GM21576 (cell line): Measurements from ENCODE around the gene MYO7A.

ENCODE experiments used
- ATAC-seq: cut with Tn5 transposase; IDR thresholded peaks from one replicate; pipeline ENCODE4 v1.9.1; 2021; ENCODE audit warnings: mild to moderate bottlenecking, moderate library complexity; ENCODE audit not compliant: unreplicated experiment

MYO7A gene

DNA sequence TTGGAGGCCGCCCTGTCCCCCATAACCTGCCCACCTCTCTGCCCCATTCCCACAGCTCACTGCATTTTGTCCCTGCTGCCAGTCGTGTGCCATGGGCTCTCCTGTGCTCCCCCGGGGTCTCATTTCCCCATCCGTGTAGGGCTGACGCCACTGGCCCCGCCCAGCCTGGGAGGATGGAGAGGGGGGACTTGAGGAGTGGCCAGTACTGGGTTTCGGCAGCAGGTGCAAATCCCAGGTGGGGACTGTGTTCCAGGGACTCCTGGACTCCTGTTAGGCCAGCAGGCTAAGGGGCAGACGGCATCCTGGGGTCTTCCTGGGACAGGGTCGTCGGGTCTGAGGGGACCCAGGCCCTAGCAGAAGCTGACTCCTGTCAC, 1.2 kb upstream of the MYO7A start:
- no peak for ATAC-seq

GRCh38 chr11:77127235-77127911, 673 bp upstream of the MYO7A start:
- ATAC-seq = no peak

DNA sequence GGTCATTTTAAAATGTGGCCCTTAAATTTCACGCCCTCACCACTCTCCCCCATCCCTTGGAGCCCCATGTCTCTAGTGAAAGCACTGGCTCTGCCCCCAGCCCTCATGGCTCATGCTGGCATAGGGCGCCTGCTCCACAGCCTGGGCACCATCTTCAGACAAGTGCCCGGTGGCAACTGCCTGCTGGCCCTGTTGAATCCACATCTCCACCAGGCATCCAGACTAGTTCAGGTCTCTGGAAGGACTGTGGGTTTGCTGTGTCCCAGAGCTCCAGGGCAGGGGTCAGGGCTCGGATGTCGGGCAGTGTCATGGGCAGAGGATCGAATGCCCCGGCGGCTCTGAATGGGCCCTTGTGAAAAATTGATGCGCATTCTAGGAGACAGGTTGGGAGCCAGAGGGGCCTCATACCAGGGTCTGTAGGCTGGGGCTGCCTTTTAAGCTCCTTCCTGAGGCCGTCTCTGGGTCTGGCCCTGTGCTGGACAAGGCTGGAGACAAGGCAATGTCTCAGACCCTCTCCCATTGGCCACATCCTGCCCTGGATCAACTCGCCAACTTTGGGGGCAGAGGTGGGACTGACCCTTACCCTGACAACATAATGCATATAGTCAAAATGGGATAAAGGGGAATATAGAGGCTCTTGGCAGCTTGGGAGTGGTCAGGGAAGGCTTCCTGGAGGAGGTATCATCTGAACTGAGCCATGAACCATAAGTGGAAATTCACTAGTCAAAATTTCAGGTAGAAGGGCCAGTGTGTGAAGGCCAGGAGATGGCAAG, 1.2 kb downstream of the MYO7A start:
- no peak for ATAC-seq

GRCh38 chr11:77129842-77130756, 2.1 kb downstream of the MYO7A start:
- no peak for ATAC-seq

DNA sequence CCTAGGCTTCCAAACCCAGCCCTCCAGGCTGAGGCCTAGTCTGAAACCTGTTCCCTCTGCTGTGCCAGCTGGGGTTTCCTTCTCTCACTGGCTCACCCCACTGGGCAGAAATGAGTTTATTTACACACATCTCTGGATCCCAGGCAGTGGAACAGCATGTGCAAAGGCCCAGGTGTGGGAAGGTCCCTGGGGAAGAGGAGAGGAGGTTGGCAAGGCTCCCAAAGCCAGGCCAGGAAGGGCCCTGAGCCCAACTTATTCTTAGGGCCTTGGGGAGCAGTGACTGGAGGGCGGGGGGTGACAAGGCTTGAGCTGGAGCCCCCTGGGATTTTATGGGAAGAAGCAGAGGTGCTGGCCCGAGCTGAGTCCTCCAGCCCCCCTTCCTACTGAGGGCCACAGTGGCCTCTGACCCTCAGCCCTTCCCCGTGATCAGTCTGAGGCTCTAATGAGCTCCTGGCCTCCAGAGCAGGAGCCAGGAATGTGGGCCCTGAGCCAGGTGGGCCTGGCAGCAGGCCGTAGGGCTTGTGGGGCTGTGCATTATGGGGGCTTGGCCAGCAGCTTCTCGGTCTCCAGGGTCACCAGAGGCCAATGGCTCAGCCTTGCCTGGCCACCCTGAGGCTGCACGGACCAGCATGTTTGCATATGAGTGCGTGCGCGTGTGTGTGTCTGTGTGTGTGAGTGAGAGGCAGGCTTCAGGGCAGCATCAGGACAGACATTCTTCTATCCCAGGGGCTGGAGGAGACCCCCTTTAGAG, 2.9 kb downstream of the MYO7A start:
- no peak for ATAC-seq

DNA sequence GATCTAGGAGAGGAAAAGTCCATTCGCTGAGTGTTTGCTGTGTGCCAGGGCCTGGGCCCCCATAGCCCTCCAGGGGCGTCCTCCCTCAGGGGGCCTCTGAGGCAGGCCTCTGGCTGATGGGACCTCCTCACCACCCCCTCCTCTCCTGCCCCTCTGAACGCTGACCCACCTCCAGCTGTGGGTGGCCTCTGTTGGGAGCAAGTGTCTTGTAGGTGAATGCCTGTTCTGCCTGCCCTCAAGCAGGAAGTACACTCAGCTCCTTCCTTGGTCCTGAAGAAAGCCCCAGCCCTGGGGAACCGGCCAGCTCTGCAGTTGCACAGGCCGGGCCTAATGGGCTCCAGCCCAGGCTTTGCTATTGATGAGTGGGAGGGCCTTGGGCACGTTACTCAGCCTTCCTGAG, 3.5 kb downstream of the MYO7A start:
- no peak for ATAC-seq

DNA sequence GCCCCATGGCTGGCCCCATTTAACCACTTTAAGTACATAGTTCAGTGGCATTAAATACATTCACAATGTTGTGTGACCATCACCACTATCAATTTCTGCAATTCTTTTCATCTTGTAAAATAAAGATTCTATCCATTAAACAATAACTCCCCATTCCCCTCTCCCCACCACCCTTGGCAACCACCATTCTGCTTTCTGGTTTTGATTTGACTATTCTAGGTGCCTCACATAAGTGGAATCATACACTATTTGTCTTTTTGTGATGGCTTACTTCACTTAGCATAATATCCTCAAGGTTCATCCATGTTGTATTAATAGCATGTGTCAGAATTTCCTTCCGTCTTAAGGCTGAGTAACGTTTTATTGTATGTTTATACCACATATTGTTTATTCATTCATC, 7.0 kb downstream of the MYO7A start:
- ATAC-seq = no peak

GRCh38 chr11:77136074-77136473, 8.0 kb downstream of the MYO7A start:
- no peak for ATAC-seq

GRCh38 chr11:77136784-77137420, 8.9 kb downstream of the MYO7A start:
- no peak for ATAC-seq

DNA sequence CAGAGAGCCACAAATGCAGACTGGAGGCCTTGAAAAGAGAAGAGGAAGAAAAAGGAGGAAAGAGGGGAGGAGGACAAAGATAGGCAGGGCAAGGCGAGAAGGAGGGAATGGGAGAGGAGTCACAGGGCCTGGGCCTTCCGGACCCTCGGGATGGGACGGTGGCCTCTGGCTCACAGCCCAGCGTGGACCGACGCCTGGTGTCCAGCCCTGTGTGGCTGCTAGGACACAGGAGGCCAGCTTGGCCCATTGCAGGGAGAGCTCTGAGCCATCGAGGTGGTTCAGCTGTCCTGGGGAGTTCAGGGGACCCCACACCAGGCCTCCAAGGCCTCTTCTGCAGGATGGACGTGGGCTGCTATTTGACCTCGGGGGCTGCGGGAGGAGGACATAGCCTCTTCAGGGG, 9.4 kb downstream of the MYO7A start:
- ATAC-seq = no peak

GRCh38 chr11:77138106-77138649, 10.1 kb downstream of the MYO7A start:
- no peak for ATAC-seq

GRCh38 chr11:77139201-77139600, 11.2 kb downstream of the MYO7A start:
- no peak for ATAC-seq

GRCh38 chr11:77140231-77140851, 12.3 kb downstream of the MYO7A start:
- no peak for ATAC-seq

DNA sequence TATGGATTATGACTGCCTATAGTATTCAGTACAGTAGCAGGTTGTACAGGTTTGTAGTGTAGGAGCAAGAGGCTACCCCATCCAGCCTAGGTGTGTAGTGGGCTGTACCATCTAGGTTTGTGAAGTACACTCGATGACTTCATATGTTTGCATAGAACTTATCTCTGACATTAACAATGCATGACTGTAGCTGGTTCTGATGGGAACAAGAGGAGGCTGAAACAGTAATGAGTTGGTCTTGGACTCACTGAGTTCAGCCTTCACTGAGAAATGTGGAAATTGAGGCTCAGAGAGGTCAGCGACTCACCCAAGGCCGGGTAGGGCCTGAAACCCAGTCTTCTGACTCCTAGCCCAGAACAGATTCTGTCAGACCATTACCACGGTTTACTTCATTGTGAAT, 13.0 kb downstream of the MYO7A start:
- ATAC-seq = no peak

GRCh38 chr11:77141475-77141874, 13.4 kb downstream of the MYO7A start:
- ATAC-seq = no peak

DNA sequence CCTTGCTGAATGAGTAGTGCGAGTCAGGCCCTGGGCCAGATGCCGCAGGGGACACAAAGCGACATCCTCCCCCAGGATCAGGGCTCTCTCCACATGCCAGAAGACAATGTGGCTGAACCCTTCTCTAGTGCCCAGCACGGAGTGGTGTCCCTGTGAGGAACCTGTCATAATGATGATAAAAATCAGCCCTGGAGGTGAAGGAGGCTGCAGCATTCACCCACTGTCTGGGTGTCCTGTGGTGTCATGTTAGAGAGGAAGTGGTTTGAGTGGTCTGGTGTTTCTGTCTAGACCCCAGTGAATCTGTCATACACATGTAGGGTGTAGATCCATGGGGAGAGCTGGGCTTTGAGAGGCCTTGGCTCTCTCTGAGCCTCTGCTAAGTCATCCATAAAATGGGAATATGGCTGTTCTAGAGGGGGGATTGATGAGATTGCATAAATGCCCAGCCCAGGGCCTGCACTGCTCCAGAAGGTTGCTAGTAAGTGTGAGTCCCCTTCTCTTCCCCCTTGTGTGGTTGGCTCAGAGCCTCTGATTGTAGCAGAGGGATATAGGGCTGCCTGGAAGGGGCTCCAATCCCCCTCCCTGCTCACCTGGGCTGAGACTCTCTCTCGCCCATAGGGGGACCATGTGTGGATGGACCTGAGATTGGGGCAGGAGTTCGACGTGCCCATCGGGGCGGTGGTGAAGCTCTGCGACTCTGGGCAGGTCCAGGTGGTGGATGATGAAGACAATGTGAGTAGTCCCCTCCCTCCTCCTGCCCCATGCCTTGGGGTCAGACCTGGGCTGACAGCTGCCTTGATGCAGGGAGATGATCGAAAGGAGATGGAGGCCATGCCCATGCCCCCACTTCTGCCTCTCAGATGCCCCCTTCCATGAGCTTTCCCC, 14.3 kb downstream of the MYO7A start:
- no peak for ATAC-seq

DNA sequence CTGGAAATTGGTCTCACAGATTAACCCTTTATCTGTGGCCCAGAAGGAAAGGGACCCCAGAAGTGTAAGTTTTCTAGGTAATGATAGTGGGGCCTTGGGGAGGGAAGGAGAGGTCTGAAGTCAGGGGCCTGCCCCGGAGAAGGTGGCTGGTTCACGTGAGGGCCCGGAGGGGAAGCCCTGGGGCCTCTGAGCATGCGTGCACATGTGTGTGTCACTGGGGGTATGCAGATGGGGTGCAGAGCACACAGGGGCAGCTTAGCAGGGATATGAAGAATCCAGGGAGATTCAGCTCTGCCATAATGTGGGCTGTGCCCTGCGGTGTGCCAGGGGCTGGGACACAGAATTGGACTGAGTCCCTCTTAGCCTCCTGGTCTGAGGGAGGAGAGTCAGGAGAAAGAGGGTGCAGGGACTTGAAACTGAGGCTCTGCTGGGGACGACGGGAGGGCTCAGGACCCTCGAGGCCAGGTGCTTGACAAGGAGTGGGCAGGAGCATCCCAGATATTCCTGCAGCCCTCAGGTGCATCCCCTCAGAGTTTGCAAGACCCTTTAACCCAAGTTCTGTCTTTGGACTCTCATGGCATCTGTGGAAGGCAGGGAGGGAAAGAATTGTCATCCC, 15.5 kb downstream of the MYO7A start:
- ATAC-seq = no peak

DNA sequence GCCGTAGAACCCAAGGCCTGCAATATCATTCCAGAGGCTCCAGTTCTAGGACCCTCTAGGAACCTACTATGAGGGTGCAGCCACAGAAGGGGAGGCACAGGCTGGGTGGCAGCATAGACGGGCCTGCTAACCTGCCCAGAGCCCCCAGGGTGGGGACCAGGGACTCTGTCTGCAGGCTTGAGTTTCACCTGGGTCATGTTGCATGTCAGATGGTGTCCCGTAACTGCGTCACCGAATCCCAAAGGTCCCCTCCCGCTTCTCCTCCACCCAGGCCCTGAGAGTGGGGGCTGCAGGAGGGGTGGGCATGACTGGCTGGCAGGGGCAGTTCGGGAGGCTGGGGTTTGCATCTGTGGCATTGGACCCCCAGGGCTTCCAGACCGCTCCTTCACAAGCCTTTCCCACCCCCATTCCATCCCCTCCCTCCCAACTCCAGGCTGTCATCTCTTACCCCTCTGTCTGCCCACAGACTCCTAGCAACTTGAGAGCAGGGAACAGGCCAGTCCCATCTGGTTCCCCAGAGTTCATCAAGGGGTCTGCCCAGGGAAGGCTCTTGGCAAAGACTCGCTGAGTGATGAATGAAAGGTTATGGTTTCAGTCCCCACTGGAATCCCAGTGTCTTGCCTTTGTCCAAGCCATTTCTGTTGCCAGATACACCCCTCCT, 16.3 kb downstream of the MYO7A start:
- no peak for ATAC-seq
